ENCODE data around the gene MOBP.

DNA sequence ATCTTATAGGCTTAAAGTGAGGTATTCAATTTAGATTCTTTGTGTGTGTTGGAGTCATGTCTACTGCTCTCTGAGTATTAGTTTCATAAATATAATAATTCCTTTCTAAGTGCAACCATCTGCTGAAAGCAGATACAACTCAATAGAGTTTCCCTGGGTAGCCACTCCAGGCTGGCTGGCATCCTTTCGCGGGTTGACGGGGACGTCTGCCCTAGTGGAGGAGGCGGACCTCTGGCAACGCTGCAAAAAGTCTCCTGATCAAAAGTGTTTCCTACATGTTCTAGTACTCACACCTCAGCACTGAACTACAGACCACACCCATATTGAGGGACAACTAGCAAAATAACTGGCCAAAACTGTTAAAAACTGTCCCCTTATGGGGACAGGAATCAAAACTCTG lies 2.5 kb downstream of the MOBP start:
- TF ChIP-seq POLR2A (IDR thresholded peaks at IDR 0.05), result no peak
- TF ChIP-seq, protein P1, sequence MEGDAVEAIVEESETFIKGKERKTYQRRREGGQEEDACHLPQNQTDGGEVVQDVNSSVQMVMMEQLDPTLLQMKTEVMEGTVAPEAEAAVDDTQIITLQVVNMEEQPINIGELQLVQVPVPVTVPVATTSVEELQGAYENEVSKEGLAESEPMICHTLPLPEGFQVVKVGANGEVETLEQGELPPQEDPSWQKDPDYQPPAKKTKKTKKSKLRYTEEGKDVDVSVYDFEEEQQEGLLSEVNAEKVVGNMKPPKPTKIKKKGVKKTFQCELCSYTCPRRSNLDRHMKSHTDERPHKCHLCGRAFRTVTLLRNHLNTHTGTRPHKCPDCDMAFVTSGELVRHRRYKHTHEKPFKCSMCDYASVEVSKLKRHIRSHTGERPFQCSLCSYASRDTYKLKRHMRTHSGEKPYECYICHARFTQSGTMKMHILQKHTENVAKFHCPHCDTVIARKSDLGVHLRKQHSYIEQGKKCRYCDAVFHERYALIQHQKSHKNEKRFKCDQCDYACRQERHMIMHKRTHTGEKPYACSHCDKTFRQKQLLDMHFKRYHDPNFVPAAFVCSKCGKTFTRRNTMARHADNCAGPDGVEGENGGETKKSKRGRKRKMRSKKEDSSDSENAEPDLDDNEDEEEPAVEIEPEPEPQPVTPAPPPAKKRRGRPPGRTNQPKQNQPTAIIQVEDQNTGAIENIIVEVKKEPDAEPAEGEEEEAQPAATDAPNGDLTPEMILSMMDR (IDR thresholded peaks at IDR 0.05), result no peak
